Heart left ventricle (tissue), 13 donors: ENCODE measurements around the gene TMEM258.

ENCODE experiments used
- POLR2A ChIP-seq, 2 donors: fragments of 450-650 bp; IDR thresholded peaks; one replicate each; pipeline ENCODE4 v1.6.1; 2017; ENCODE audit warnings: antibody characterized with exemption in 2 of 2, mild to moderate bottlenecking in 2 of 2, moderate library complexity in 2 of 2
- TF ChIP-seq, protein P1 (sequence below), 12 donors: fragments of 200-600 bp; sonication (generic) in 4 of 12; IDR thresholded peaks; one replicate each; pipeline versions ENCODE4 v1.5.0 to v1.8.0; 2018 to 2022; ENCODE audit warnings: antibody characterized with exemption in 12 of 12, mild to moderate bottlenecking in 5 of 12
- donor health status: ischemic (EF 13 %, LVEDD 7.1; RV severe dilation, severe dysfunction).
- donor health status: DM: no; HTN: yes; CAD: no.
- donor health status: DM: no; HTN: no; CAD: no.
- donor health status: ischemic (EF 25% LVEDD 6.9; RV normal size, moderate dysfunction).
- donor health status: ischemic (EF 25% LVEDD 5.7; RV mildly dilated, moderate dysfunction).
- donor health status: ischemic (EF 35%, LVEDD 5.7; RV mildly dilated, moderate dysfunction).
- donor health status: nonischemic (EF 11% LVEDD 7.7; RV severe dilation, severe dysfunction).
- donor health status: DM: yes; HTN: yes; CAD: no.
- donor health status: PGD.
- donor health status: ischemic (EF 29% LVEDD 5.4; RV normal size, mild dysfunction).
- donor health status: nonischemic (EF 23%, LVEDD 6.1; RV moderate dilation, normal function).

DNA sequence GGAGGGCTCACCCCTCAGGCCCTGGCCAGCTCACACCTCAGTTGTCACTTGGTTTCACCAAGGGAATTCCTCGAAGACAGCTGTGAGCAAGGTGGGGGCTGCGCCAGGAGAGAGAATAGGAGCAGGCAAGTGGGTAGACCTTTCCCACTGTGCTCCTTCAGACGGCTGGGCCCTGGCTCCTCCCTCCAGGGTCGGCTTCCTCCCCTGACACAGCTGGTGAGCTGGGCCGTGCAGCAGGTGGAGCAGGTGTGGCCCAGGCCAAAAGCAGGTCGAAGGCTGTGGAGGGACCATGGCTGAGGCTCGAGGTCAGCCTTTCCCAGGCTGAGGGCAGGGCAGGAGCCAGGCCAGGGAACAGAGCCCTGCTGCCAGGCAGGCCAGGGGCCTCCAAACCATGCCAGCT lies 52.4 kb downstream of the TMEM258 start:
- TF ChIP-seq, protein P1, sequence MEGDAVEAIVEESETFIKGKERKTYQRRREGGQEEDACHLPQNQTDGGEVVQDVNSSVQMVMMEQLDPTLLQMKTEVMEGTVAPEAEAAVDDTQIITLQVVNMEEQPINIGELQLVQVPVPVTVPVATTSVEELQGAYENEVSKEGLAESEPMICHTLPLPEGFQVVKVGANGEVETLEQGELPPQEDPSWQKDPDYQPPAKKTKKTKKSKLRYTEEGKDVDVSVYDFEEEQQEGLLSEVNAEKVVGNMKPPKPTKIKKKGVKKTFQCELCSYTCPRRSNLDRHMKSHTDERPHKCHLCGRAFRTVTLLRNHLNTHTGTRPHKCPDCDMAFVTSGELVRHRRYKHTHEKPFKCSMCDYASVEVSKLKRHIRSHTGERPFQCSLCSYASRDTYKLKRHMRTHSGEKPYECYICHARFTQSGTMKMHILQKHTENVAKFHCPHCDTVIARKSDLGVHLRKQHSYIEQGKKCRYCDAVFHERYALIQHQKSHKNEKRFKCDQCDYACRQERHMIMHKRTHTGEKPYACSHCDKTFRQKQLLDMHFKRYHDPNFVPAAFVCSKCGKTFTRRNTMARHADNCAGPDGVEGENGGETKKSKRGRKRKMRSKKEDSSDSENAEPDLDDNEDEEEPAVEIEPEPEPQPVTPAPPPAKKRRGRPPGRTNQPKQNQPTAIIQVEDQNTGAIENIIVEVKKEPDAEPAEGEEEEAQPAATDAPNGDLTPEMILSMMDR (IDR thresholded peaks at IDR 0.05) = no peak
- TF ChIP-seq POLR2A (IDR thresholded peaks at IDR 0.05) = no peak
